Cardiac septum (tissue), 1 donor: ENCODE data around the gene FKBP10. TPM values are rescaled to one million over a fixed set of nuclear protein-coding genes. Genes with fewer than 3 reads are reported as not detected.
A peak's percentile ranks its signal among the peaks of the same experiment; 100 is the strongest.

Experiments
- DNase-seq: peaks from one replicate; pipeline ENCODE4 v3.0.0-alpha.2; 2020; ENCODE audit warnings: low spot score
- intact Hi-C: fragments of 100-400 bp; cut with DNase I; formaldehyde crosslinking; loops from one replicate; pipeline ENCODE4 v1.14.0; 2022
- total RNA-seq: library from RNA; stranded (reverse); fragmentation: NEBNext Ultra II Directional; extraction: Animal tissue kit (Norgen Biotek cat#: 25700); gene quantifications from one replicate; pipeline ENCODE4 v1.2.1, GENCODE V29; 2021
- donor health status: DM: no; HTN: no; CAD: no.

FKBP10 gene
- total RNA-seq, 1 donor from 2014 or later, result 17.7 TPM

- DNase-seq, result no peak
- intact Hi-C loops, result no loop called here
Measured at GRCh38 chr17:41781404-41782110, 31.2 kb upstream of the FKBP10 start.

GRCh38 chr17:41782142-41782541 is 30.7 kb upstream of the FKBP10 start:
- intact Hi-C loops, result no loop called here
- DNase-seq, result peak; percentile 86

- intact Hi-C loops, result no loop called here
- no peak for DNase-seq
Measured at GRCh38 chr17:41784207-41784744, 28.5 kb upstream of the FKBP10 start.

- no peak for DNase-seq
- intact Hi-C loops, result no loop called here
Measured at GRCh38 chr17:41785091-41785858, 27.5 kb upstream of the FKBP10 start.

- intact Hi-C loops, result loop anchor here (2.0 kb wide), 1 partner anchor 97 kb away; the partner anchor contains the start of gene EIF1
- no peak for DNase-seq
Measured at GRCh38 chr17:41785859-41786226, 27.0 kb upstream of the FKBP10 start.

- DNase-seq, result peak; percentile 99
- intact Hi-C loops, result loop anchor here (2.0 kb wide), 1 partner anchor 98 kb away; the partner anchor contains the start of gene EIF1
Measured at GRCh38 chr17:41786227-41787020, 26.4 kb upstream of the FKBP10 start, which contains the start of gene JUP. JUP (minus strand) TSS chr17:41786711; CDS start chr17:41771854, 14,857 bp downstream.

- intact Hi-C loops, result loop anchor here (2.0 kb wide), 1 partner anchor 98 kb away; the partner anchor contains the start of gene EIF1
- DNase-seq, result no peak
Measured at GRCh38 chr17:41787021-41787418, 25.8 kb upstream of the FKBP10 start.

- intact Hi-C loops, result loop anchor here (1.0 kb wide), 1 partner anchor 16 kb away; no protein-coding TSS in a partner anchor
- peak; percentile 85 for DNase-seq
Measured at GRCh38 chr17:41792845-41793783, 19.7 kb upstream of the FKBP10 start.

- intact Hi-C loops, result no loop called here
- DNase-seq, result no peak
Measured at GRCh38 chr17:41793784-41794539, 18.8 kb upstream of the FKBP10 start.

- DNase-seq, result no peak
- intact Hi-C loops, result no loop called here
Measured at GRCh38 chr17:41794540-41794975, 18.2 kb upstream of the FKBP10 start.

- no peak for DNase-seq
- intact Hi-C loops, result no loop called here
Measured at GRCh38 chr17:41796121-41796895, 16.5 kb upstream of the FKBP10 start.

GRCh38 chr17:41797377-41797776 is 15.4 kb upstream of the FKBP10 start:
- intact Hi-C loops, result no loop called here
- DNase-seq, result no peak

- no peak for DNase-seq
- intact Hi-C loops, result no loop called here
Measured at GRCh38 chr17:41799366-41799765, 13.4 kb upstream of the FKBP10 start.

GRCh38 chr17:41800601-41801373 is 12.0 kb upstream of the FKBP10 start:
- intact Hi-C loops, result loop anchor here (1.0 kb wide), 2 partner anchors 23 to 63 kb away; no protein-coding TSS in a partner anchor
- no peak for DNase-seq

- intact Hi-C loops, result loop anchor here (1.0 kb wide), 2 partner anchors 24 to 64 kb away; no protein-coding TSS in a partner anchor
- peak; percentile 89 for DNase-seq
Measured at GRCh38 chr17:41801374-41802271, 11.2 kb upstream of the FKBP10 start.
